ENCODE measurements around the gene KIAA1191.
A peak's percentile ranks its signal among the peaks of the same experiment; 100 is the strongest.

Gene KIAA1191

DNA sequence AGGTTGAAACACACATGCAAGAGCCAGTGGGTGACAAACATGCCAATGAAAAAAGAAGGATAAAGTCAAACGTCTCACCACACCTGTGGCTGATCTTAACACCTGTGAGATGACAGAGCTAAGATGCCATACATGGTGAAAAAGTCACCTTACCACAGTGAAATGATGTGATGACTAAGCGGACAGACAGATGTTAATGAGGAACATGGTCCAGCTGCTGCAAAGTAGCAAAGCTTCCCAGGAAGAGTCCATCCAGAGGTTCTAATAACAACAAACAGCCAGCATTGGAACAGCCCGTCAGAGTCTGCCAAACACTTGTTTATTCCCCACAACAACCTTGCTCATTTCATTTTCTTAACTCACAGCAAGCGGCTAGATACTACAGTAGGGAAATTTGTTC lies 1.9 kb downstream of the KIAA1191 start:
- Histone ChIP-seq H3K27ac (ENCODE audit: low read depth, low read length) (no peak overlapping the region), H3K9ac (ENCODE audit: low read depth, low read length) (no peak overlapping the region), H3K9me3 (ENCODE audit: insufficient read depth, low read depth, low read length) (no peaks in the 10 kb centered on the region), H3K4me1 (ENCODE audit: insufficient read depth, low read length) (no peaks in the 10 kb centered on the region; the same call in 1 of the 2 replicates), H3K36me3 (ENCODE audit: insufficient read depth, low read length) (peaks cover 45% of the 10 kb centered on the region), H3K4me3 (ENCODE audit: low read length) (peak overlapping the region; percentile 2; the same call in 1 of the 2 replicates), H3K27me3 (ENCODE audit: insufficient read depth, low read length) (peaks cover 30% of the 10 kb centered on the region)
- 96% methylated on average over 4 of the region's 4 CpGs for WGBS

DNA sequence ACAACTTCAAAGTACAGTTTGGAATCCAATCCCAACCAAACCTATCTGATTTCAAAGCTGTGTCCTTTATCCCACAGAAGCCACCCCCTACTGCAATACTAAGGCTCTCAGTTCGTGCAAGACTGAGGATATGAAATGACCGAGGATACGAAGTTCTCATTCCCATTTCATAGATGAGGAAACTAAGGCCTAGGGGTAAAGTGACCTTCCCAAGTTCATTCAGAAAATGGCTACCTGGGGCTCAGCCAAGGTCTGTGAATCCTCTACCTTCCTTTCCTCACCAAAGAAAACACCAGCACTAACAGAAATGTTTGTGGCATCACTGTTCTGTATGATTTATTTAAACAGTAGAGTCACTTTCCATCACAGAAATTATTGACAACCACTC lies 5.4 kb downstream of the KIAA1191 start:
- no peak overlapping the region for H3K4me3 ChIP-seq (ENCODE audit: low read length)
- no peaks in the 10 kb centered on the region for H3K9me3 ChIP-seq (ENCODE audit: insufficient read depth, low read depth, low read length)
- H3K36me3 ChIP-seq (ENCODE audit: insufficient read depth, low read length): peaks cover 80% of the 10 kb centered on the region
- no peaks in the 10 kb centered on the region for H3K27me3 ChIP-seq (ENCODE audit: insufficient read depth, low read length)
- no peak overlapping the region for H3K27ac ChIP-seq (ENCODE audit: low read depth, low read length)
- WGBS: 89% methylated on average over 3 of the region's 3 CpGs
- H3K9ac ChIP-seq (ENCODE audit: low read depth, low read length): no peak overlapping the region
- no peaks in the 10 kb centered on the region for H3K4me1 ChIP-seq (ENCODE audit: insufficient read depth, low read length)

DNA sequence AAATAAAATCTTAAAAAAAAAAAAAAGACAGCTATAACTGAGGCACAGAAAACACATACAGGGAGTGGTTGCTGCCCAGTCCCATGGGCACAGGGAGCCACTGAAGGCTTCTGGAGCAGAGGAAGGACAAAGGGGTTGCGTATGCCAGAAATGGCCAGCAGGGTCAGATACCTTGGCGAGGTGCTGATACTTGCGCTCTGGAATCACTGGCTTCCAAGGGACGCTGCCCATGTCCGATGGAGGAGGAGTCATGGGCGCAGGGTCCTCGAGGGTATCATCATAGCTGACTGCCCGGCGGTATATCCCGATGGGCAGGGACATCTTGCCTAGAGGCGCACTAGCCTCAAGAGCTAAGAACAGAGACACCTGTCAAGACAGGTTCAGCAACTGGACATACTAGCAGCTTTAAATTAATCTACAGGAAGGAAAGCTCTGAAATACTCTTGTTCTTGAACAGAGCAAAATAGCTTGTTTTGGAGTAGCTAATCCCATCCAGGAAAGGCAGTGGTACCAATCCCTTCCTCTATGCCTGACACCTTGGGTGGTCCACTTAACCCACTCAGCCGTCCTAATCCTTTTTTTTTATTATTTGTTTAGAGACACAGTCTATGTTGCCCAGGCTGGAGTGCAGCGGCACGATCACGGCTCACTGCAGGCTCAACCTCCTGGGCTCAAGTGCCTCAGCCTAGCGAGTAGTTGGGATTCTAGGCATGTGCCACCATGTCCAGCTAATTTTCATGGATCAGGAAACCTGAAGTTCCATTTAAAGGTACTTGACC lies 6.0 kb downstream of the KIAA1191 start:
- no peaks in the 10 kb centered on the region for H3K9me3 ChIP-seq (ENCODE audit: insufficient read depth, low read depth, low read length)
- no peak overlapping the region for H3K9ac ChIP-seq (ENCODE audit: low read depth, low read length)
- no peaks in the 10 kb centered on the region for H3K27me3 ChIP-seq (ENCODE audit: insufficient read depth, low read length)
- H3K36me3 ChIP-seq (ENCODE audit: insufficient read depth, low read length): peaks cover 84% of the 10 kb centered on the region
- H3K4me1 ChIP-seq (ENCODE audit: insufficient read depth, low read length): no peaks in the 10 kb centered on the region
- WGBS: 94% methylated on average over 16 of the region's 16 CpGs
- no peak overlapping the region for H3K27ac ChIP-seq (ENCODE audit: low read depth, low read length)
- H3K4me3 ChIP-seq (ENCODE audit: low read length): no peak overlapping the region

DNA sequence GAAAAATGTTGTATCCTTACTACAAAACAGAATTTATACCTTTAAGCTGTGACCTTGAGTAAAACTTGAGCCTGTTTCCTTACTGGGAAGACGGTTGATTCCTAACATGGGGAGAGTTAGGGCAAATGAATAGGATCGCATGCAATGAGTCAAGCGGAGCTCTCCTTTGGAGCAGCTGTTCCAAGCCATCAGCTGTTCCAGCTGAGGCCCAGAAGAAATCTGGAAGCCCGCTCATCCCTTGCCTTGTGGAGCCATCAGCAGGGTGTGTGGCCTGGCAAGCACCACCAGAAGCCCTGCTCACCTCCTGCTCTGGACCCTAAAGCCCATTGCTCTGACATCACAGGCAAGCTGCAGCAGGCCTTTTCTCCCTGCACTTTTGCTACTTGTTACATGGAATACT lies 8.0 kb downstream of the KIAA1191 start:
- Histone ChIP-seq H3K27ac (ENCODE audit: low read depth, low read length) (no peak overlapping the region), H3K4me3 (ENCODE audit: low read length) (no peak overlapping the region), H3K4me1 (ENCODE audit: insufficient read depth, low read length) (no peaks in the 10 kb centered on the region), H3K9ac (ENCODE audit: low read depth, low read length) (no peak overlapping the region), H3K27me3 (ENCODE audit: insufficient read depth, low read length) (no peaks in the 10 kb centered on the region), H3K36me3 (ENCODE audit: insufficient read depth, low read length) (peaks cover 95% of the 10 kb centered on the region), H3K9me3 (ENCODE audit: insufficient read depth, low read depth, low read length) (no peaks in the 10 kb centered on the region)
- 92% methylated on average over 4 of the region's 4 CpGs for WGBS

DNA sequence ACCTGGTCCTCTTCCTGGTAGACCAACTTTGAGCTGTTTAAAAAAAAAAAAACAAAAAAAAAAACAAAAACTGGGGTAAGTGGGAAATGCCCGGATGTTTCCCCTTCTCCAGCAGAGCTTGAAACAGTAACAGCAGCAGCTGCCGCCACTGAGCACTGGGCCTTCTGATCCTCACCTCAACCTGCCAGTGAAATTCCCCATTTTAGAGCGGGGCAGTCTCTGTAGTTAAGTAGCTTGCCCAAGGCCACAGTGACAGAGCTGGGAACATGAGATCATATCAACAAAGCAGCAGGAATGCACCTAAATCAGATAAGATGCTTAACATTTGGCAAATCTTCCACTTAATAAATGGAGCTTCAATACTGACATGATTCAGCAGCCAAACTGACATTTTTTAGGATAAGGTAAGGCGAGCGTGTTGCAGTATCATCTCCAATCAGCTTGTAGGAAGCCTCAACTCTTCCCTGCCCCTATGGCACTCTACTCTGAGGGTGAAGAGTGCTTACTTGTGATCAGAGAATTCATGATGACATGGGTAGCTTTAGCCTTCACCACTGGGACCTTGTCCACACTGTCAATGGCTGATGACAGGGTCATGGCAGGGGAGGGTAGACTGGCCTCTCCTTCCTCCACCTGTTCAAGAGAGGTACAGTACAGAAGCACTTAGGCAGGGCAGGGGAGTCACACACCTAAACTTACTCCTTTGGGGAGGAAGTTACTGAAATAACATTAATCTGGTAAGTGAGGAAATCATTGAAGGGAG lies 9.3 kb downstream of the KIAA1191 start:
- peaks cover 95% of the 10 kb centered on the region for H3K36me3 ChIP-seq (ENCODE audit: insufficient read depth, low read length)
- no peak overlapping the region for H3K9ac ChIP-seq (ENCODE audit: low read depth, low read length)
- H3K4me3 ChIP-seq (ENCODE audit: low read length): no peak overlapping the region
- 98% methylated on average over 5 of the region's 5 CpGs for WGBS
- H3K27me3 ChIP-seq (ENCODE audit: insufficient read depth, low read length): no peaks in the 10 kb centered on the region
- H3K27ac ChIP-seq (ENCODE audit: low read depth, low read length): no peak overlapping the region
- H3K4me1 ChIP-seq (ENCODE audit: insufficient read depth, low read length): no peaks in the 10 kb centered on the region
- no peaks in the 10 kb centered on the region for H3K9me3 ChIP-seq (ENCODE audit: insufficient read depth, low read depth, low read length)

DNA sequence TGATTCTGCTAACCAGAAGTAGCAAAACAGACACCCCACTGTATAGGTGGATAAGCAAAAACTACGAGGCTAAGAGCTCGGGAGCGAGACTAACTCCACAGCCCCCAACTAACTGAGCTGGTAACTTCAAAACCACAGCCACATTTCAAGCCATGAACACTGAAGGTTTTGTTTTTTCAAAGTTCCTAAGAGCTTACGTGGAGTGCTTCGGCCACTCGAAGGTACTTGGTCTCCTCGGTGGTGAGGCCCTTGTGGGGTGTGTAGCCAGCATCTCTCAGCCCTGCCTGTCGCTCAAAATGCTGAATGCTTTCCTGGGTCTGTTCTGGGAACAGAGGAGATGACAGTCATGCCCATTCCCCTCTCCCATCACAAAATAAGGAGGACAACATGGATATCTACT lies 11.1 kb downstream of the KIAA1191 start:
- Histone ChIP-seq H3K4me3 (ENCODE audit: low read length) (no peak overlapping the region), H3K4me1 (ENCODE audit: insufficient read depth, low read length) (no peaks in the 10 kb centered on the region), H3K9ac (ENCODE audit: low read depth, low read length) (no peak overlapping the region), H3K27me3 (ENCODE audit: insufficient read depth, low read length) (no peaks in the 10 kb centered on the region), H3K36me3 (ENCODE audit: insufficient read depth, low read length) (peaks cover 98% of the 10 kb centered on the region), H3K9me3 (ENCODE audit: insufficient read depth, low read depth, low read length) (no peaks in the 10 kb centered on the region), H3K27ac (ENCODE audit: low read depth, low read length) (no peak overlapping the region)
- WGBS: 98% methylated on average over 8 of the region's 8 CpGs

DNA sequence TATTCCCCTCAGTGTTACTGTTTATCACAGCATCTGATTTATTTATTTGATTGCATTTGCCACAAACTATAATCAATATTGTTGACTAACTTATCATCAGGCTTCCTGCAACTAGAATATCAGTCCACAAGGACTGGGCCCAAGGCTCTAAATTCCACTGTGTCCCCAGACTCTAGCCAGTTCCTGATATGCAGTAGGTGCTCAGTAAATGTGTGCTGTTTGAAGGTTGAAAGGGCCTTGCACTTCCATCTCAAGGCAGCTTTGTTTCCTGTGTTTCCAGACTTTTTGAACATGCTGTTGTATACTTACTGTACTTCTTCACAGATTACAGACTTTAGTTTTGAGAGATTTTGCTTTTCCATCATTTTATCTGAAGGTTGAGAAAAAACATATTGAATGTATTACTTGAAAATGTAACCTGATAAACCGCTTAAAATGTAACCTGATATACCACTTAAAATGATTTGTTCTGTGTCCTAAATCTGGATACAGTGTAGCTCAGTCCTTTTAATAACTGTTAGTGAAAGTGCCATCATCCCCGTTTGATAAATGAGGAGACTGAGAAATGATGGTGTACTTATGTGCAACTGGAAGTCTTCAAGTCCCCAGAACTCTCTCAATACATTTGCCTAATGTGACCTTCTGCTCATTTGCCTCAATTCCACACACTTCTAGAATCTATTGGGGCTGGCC lies 18.7 kb downstream of the KIAA1191 start:
- no peaks in the 10 kb centered on the region for H3K4me1 ChIP-seq (ENCODE audit: insufficient read depth, low read length)
- no peaks in the 10 kb centered on the region for H3K9me3 ChIP-seq (ENCODE audit: insufficient read depth, low read depth, low read length)
- H3K4me3 ChIP-seq (ENCODE audit: low read length): no peak overlapping the region
- WGBS: 82% methylated on average over 1 of the region's 2 CpGs
- no peak overlapping the region for H3K27ac ChIP-seq (ENCODE audit: low read depth, low read length)
- H3K9ac ChIP-seq (ENCODE audit: low read depth, low read length): no peak overlapping the region
- peaks cover 48% of the 10 kb centered on the region for H3K36me3 ChIP-seq (ENCODE audit: insufficient read depth, low read length)
- H3K27me3 ChIP-seq (ENCODE audit: insufficient read depth, low read length): no peaks in the 10 kb centered on the region

DNA sequence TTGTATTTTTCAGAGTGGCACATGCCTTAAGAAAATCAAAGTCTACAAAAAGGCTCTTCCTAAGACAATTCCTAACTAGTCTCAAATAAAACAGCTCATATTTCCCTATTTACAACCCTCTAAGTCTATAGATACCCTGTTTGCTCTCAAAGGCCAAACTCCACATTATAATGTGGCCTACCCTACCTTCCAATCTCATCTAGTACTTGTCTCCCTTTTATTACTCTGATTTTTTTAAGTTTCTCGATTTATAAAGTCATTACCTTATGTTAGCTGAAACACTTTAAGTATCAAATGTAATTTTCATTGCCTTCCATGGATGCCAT lies 19.4 kb downstream of the KIAA1191 start:
- no peaks in the 10 kb centered on the region for H3K9me3 ChIP-seq (ENCODE audit: insufficient read depth, low read depth, low read length)
- peaks cover 48% of the 10 kb centered on the region for H3K36me3 ChIP-seq (ENCODE audit: insufficient read depth, low read length)
- H3K4me1 ChIP-seq (ENCODE audit: insufficient read depth, low read length): no peaks in the 10 kb centered on the region
- no peak overlapping the region for H3K9ac ChIP-seq (ENCODE audit: low read depth, low read length)
- H3K27me3 ChIP-seq (ENCODE audit: insufficient read depth, low read length): no peaks in the 10 kb centered on the region
- H3K4me3 ChIP-seq (ENCODE audit: low read length): no peak overlapping the region
- no peak overlapping the region for H3K27ac ChIP-seq (ENCODE audit: low read depth, low read length)
- 92% methylated on average over 1 of the region's 1 CpG for WGBS

DNA sequence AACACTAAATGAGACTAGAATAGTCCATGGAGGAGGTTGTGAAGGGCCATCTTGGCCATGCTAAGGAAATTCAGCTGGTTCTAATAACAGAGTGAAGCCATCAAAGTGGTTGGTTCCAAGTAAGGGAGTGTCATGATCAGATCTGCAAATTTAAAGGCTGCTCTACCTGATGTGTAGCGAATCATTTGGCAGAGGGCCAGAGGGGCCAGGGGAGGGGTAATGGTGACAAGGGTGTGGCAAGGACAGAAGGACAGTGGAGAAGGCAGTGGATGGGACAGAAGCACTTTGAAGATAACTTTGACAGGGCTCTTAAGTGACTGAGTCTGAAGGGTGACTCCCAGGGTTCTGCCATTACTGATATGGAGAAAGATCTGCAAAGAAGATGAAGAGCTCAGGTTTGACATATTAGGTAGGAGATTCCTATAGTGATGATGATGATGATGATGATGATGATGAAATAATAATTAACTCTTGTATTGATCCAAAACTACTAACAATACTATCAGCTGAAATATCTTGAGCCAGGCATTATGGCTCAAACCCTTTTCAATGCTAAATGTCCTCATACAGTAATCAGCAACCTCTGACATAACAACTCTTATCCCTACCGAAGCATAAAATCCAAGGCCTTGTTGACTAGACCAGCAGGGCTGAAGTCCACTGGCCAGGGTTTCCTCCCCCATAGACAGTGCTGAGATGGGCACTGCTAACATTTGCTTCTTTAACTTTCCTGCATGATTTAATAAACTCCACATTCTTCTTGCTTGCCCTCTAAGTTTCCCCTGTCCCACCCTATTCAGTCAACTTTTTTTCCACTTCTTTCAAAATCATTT lies 20.0 kb downstream of the KIAA1191 start:
- no peaks in the 10 kb centered on the region for H3K27me3 ChIP-seq (ENCODE audit: insufficient read depth, low read length)
- H3K4me3 ChIP-seq (ENCODE audit: low read length): no peak overlapping the region
- no peak overlapping the region for H3K9ac ChIP-seq (ENCODE audit: low read depth, low read length)
- H3K36me3 ChIP-seq (ENCODE audit: insufficient read depth, low read length): peaks cover 48% of the 10 kb centered on the region
- no peaks in the 10 kb centered on the region for H3K9me3 ChIP-seq (ENCODE audit: insufficient read depth, low read depth, low read length)
- 91% methylated on average over 2 of the region's 2 CpGs for WGBS
- no peak overlapping the region for H3K27ac ChIP-seq (ENCODE audit: low read depth, low read length)
- no peaks in the 10 kb centered on the region for H3K4me1 ChIP-seq (ENCODE audit: insufficient read depth, low read length)

DNA sequence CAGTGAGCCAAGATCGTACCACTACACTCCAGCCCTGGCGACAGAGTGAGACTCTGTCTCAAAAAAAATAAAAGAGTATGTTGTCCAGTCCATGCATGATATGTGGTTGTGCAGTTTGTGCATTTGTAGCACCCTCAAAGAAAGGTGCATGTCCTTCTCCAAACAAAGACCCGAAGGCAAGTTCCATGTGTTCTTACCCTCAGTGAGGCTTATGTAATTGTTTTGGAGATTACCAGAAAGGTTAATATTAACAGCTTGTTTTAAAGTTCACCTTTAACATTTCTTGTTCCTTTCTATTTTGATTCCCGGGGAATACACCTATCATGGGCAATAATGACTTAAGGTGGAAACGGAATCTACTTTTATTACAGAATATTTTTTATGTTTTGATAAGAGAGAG lies 22.3 kb downstream of the KIAA1191 start:
- peaks cover 28% of the 10 kb centered on the region for H3K36me3 ChIP-seq (ENCODE audit: insufficient read depth, low read length)
- no peaks in the 10 kb centered on the region for H3K4me1 ChIP-seq (ENCODE audit: insufficient read depth, low read length)
- H3K9me3 ChIP-seq (ENCODE audit: insufficient read depth, low read depth, low read length): no peaks in the 10 kb centered on the region
- no peak overlapping the region for H3K27ac ChIP-seq (ENCODE audit: low read depth, low read length)
- H3K27me3 ChIP-seq (ENCODE audit: insufficient read depth, low read length): no peaks in the 10 kb centered on the region
- no peak overlapping the region for H3K9ac ChIP-seq (ENCODE audit: low read depth, low read length)
- WGBS: 97% methylated on average over 3 of the region's 5 CpGs
- no peak overlapping the region for H3K4me3 ChIP-seq (ENCODE audit: low read length)

All from HUES64 (cell line).